Fibroblast of villous mesenchyme (primary cell): ENCODE measurements around the gene ESRRA. TPM values are rescaled to one million over a fixed set of nuclear protein-coding genes. Genes with fewer than 3 reads are reported as not detected.

Source experiments
- DNase-seq: peaks from one replicate; pipeline ENCODE4 v3.0.0-alpha.2; 2010; ENCODE audit warnings: low read depth
- H3K4me3 ChIP-seq: 2 replicates; pipeline ENCODE4 v1.5.1; 2011; ENCODE audit warnings: low read depth, mild to moderate bottlenecking, low read length
- CTCF ChIP-seq: IDR thresholded peaks from 2 replicates; pipeline ENCODE4 v1.5.1; 2012; ENCODE audit warnings: low read depth, mild to moderate bottlenecking, low read length; ENCODE audit not compliant: insufficient read depth
- total RNA-seq: library from RNA; depleted of rRNA; stranded (reverse); fragments of >200 nt; gene quantifications from 2 replicates; pipeline ENCODE4 v1.2.3, GENCODE V29; 2012

Gene ESRRA
- total RNA-seq = 19.3 and 23.3 TPM in 2 replicates

GRCh38 chr11:64305075-64305690 lies at the start of gene ESRRA:
ESRRA (plus strand) TSS chr11:64305524; CDS start chr11:64307180, 1,656 bp downstream.
- TF ChIP-seq CTCF = no peak
- H3K4me3 ChIP-seq = peak within 1 kb of the TSS; percentile 77
- DNase-seq = peak; percentile 98

- TF ChIP-seq CTCF = no peak
- DNase-seq = no peak
- H3K4me3 ChIP-seq = no peak overlapping the region
Observed at GRCh38 chr11:64256300-64256699, 49.0 kb upstream of the ESRRA start.

- no peak overlapping the region for H3K4me3 ChIP-seq
- TF ChIP-seq CTCF = no peak
- no peak for DNase-seq
Observed at GRCh38 chr11:64258356-64258755, 47.0 kb upstream of the ESRRA start.

- H3K4me3 ChIP-seq = no peak overlapping the region
- no peak for DNase-seq
- no peak for TF ChIP-seq CTCF
Observed at GRCh38 chr11:64258946-64259532, 46.3 kb upstream of the ESRRA start.

- DNase-seq = no peak
- H3K4me3 ChIP-seq = no peak overlapping the region
- no peak for TF ChIP-seq CTCF
Observed at GRCh38 chr11:64259533-64260067, 45.7 kb upstream of the ESRRA start.

GRCh38 chr11:64260147-64260708 lies 45.1 kb upstream of the ESRRA start:
- no peak for DNase-seq
- no peak overlapping the region for H3K4me3 ChIP-seq
- no peak for TF ChIP-seq CTCF
